Hippocampal formation (tissue), 2 donors: ENCODE results near the gene RNF17.

ENCODE experiments used
- DNase-seq, 2 donors: peaks; one replicate each; lab custom pipeline; 2025; lab: John Stamatoyannopoulos, UW

The RNF17 gene

DNA sequence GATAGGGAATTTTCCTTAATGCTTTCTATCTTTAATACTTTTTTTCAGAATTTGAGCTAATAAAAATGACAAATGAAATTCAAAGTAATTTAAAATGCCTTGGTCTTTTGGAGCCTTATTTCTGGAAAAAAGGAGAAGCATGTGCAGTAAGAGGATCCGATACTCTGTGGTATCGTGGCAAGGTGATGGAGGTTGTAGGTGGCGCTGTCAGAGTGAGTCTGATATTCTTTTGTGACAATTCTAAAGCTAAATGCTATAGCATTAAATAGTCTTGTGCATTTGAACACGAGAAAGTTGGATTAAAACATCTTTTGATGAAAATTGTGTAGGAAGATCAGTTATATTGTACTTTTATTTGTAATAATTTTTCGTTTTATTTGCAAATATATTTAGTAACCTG lies 95.0 kb downstream of the RNF17 start:
- no peak for DNase-seq

DNA sequence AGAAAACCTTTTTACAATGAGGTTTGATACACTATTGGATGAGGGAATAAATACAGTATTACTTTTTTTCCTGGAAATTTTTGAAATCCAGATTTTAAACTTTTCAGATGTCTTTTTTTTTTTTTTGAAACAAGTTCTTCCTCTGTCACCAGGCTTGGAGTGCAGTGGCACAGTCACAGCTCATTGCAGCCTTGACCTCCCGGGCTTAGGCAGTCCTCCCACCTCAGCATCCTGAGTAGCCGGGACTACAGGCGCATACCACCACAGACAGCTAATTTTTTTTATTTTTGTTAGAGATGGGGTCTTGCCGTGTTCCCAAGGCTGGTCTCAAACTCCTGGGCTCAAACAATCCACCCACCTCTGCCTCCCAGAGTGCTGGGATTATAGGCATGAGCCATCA lies 96.8 kb downstream of the RNF17 start:
- DNase-seq = no peak

DNA sequence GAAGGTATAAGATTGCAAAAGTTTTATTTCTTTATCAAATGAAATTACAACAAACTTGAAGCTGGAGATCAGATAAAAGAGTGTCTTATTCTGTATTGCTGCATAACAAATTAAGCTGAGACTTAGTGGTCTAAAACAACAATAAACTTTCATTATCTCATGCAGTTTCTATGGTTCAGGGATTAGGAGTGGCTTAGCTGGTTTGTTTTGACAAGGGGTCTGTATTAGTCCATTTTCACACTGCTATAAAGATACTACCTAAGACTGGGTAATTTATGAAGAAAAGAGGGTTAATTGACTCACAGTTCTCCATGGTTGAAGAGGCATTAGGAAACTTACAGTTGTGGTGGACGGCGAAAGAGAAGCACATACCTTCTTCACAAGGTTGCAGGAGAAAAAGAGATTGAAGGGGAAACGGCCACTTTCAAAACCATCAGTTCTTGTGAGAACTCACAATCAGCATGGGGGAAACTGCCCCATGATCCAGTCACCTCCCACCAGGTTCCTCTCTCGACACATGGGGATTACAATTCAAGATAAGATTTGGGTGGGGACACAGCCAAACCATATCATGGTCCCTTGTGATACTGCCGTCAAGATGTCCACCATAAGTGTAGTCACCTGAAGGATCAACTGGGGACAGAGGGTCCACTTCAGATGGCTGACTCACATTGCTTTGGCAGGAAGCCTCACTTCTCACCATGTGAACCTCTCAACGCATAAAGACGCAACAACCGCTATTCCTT lies 97.8 kb downstream of the RNF17 start:
- DNase-seq = no peak

DNA sequence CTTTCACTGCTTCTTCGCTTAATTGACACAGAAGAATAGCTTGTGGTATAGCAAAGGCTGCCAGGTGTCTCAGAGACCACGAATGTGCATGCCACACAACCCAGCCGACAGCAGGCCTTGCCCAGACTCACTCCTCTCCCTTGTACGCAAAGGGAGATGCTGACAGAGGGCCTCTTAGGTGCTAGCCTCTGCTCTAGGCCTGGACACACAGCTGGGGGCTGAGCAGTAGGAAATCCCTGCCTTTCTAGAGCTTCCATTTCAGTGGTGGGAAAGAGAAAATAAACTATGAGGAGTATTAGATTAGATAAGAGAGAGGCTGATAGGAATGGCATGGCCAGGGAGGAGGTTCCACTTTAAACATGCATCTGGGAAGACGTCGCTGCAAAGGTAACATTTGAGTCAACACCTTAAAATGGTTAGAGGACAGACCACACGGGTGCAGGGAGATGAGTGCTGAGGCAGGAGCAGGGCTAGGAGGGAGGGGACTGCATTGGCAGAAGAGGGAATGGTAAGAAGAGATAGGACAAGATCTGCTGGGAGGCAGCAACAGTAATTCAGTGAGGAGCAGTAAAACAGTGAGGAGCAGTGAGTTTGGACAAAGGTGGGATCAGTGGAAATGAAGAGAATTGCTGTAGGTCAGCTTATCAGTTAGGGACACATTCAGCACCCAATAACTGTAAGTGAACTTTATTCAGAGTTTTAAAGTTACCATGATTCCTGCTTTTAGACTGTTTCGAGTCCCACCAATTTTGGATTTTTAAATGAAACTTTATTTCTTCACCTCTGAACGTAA lies 100.0 kb downstream of the RNF17 start:
- no peak for DNase-seq

DNA sequence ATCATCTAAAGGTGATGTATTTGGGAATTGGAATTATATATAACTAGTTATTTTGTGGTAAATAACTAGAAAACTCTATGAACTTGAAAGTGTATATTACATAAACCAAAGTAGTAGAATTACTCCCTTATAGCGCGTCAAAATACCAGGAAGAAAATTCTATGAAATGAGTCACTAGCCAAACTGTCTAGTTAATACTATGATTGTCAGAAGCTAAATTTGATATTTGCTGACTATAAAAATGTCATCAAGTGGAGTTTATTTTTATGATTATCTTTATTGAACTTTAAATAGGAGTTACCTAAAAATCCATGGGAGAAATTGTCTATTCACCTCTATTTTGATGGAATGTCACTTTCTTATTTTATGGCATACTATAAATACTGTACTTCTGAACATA lies 100.6 kb downstream of the RNF17 start:
- no peak for DNase-seq

DNA sequence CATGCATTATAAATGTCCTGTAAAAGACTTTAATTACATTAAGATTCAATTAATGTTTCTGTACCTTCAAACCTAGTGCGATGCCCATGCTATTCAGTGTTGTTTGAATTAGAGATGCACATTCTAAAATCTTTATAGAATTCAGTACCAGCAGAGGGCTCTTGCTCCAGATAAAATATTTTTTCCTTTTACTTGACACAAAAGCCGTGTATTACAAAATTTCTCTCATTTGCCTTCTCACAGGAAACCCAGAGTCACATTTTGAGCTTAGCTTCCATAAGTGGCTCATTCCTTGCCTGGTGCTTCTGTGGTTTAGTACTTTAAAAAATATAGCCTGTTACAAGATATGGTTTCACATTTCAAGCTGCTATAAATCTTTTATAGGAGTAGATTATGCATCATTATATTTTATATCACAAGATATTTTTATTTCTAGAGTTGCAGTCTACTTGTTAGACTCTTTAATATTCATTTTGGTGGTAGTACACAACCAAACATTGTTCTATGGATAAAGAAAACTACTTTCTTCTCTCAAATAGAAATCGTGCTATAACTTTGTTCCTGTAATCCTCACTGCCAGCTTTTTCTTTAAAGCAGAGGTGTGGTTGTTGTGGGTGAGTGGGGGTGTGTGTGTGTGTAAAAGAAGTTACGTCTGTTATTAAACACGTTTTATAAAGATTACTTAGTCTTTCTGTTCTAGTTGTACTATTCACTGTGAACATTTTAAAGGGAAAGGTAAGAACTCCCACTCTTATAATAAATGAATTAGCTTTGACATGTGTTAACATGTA lies 101.4 kb downstream of the RNF17 start:
- peak in 1 of 2 donors; percentile 9 for DNase-seq

DNA sequence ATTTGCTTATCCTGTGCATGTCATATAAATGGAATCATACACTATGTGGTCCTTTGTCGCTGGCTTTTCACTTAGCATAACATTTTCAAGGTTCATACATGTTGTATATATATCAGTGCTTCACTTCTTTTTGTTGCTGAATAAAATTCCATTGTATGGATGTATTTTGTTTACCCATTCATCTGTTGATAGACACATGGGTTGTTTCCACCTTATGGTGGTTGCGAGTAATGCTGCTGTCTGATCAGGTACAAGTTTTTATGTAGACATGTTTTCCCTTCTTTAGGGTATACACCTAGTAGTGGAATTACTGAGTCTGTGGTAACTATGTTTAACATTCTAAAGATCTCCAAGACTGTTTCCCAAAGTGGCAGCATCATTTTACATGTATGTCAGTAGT lies 102.5 kb downstream of the RNF17 start:
- DNase-seq = no peak

DNA sequence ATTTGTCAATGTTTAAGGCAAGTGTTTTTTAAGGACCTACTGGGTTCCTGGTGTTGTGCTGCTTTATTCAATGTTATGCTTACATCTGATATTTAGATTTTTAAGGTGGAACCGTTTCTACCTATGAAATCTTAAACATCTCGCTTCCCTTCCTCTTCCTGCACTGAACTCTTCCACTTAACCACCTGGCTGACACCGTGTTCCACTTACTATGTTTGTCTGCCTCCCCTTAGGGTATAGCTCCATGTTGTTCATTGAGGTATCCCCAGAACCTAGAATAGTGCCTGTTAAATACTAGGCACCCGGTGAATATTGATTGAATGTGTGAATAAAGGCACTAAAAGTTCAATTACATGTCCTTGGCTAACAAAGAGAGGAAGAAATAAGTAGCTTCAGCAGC lies 104.9 kb downstream of the RNF17 start:
- no peak for DNase-seq

DNA sequence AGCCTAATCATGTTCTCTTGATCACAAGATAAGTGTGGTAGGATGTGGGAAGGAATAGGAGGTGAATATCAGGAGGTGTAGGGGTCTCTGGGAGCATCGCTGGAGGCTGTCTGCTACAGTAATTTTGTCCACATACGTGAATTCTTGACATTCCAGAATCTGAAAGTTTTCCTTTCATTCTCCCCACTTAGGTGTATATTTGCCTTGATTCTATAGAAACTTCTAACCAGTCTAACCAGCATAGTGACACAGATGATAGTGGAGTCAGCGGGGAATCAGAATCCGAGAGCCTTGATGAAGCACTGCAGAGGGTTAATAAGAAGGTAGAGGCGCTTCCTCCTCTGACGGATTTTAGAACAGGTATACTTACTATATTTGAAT lies 106.4 kb downstream of the RNF17 start:
- DNase-seq = no peak

DNA sequence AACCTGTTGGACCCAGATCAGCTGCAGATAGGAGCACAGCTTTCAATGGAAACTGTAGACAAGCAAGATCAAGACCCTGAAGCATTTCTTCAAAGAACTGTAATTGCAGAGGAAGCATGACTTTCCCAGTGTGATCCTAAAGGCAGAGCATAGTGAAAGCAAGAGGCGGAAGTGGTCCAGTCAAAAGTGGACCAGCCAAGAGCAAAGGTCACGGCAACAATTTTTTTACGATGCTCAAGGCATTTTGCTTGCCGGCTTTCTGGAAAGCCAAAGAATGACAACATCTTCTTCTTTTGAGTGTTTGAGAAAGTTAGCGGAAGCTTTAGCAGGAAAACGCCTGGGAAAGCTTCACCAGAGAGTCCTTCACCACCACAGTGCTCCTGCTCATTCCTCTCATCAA lies 111.6 kb downstream of the RNF17 start:
- DNase-seq = no peak

DNA sequence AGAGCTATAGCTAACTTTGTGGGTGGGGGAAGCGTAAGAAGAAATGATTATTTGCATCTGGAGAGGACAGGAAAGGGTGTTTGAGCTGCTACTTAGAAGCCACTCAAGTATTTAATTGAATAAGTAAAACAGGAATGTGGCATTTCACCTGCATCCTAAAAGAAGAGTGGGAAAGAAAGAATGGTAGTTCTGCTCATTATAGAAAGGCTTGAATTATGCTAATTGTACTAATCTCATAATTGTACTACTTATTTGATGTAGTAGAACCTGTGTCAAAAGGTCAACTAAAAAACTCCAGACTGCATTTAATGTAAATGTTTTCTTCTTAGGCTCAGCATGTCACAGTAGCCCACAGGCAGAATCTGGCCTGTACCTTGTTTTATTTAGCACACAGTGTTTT lies 113.6 kb downstream of the RNF17 start:
- DNase-seq = no peak

DNA sequence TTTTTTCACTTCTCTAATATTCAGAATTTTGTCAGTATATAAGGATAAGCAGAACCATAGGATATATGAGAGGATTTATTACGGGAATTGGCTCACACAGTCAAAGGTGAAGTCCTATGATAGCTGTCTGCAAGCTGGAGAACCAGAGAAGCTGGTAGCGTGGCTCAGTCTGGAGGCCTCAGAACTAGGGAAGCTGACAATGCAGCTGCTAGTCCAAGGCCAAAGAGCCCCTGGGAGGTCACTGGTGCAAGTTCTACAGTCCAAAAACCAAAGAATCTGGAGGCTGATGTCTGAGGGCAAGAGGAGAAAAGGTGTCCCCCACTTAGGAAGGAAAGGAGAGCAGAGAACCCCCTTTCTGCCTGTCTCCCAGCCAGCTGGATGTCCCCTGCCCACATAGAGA lies 114.4 kb downstream of the RNF17 start:
- no peak for DNase-seq

DNA sequence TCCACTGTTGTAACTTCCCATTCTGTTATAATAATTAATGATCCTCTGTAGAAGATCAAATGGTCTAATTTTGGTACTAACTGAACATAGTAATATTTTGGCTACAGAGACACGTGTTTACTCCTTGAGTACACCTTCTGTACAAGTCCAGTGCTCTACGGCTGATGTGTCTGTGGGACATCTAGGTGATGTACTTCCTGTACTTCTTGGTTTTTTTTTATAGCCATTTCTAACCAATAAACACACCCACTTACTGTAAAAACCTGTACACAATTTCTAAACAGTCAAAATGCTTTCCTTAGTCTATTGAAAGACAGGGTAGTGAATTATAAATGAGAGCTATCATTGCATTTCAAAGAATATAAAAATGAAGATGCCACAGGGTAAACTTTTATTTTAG lies 118.7 kb downstream of the RNF17 start:
- no peak for DNase-seq

DNA sequence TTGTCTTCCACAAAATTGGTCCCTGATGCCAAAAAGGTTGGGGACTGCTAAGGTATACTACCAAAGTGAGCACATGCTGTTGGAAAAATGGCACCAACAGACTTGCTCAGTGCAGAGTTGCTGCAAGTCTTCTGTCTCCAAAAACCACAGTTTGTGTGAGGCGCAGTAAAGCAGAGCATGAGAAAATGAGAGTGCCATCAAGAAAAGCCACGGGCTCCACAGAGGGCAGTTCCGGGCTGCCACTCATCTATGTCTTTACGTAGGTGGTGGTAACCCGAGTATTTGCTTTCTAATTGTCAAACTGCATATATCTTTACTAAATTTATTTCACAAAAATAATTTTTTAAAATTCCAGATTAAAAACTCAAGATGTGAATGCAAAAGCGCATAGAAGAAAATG lies 123.8 kb downstream of the RNF17 start:
- DNase-seq = no peak

DNA sequence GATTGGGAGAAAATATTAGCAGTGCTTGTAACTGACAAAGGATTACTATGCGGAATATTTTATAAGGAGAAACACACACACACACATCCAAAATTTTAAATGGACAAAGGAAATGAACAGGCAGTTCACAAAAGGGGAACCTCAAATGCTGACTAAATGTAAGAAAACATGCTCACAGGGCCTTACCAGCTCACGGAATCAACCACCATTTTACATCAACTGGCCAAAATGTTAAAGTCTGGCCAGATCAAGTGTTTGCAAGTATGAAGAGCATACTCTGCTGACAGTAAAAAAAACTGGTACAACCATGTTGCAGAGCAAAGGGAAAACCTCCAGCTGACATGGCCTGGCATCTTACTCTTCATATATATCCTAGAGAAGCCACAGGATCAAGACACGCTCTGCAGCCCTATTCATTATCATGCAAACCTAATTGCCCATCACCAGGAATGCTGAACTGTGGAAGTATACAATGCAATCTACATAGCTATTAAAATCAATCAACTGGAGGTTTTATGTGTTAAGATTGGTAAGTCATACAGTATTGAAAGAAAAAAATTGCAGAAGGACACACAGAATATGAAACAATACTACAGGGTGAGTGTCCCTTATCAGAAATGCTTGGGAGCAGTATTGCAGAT lies 124.4 kb downstream of the RNF17 start:
- no peak for DNase-seq

DNA sequence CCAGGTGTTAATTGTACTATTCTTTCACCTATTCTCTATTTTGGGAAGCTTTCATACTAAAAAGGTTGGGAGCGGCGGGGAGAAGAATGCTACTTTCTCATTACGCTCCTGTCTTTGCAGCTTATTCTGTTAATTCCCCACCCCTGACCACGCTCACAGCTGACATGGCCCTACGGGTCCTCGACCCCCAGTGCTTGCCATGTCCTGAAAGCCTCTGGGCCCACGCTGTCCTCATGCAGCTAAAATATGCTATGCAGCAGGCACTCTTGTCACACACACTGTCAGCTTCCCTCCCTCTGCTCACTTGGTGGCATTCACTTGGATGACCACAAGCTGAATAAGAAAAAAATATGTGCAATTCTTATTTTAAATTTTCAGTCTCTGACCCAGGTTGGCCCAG lies 126.3 kb downstream of the RNF17 start:
- DNase-seq = no peak

DNA sequence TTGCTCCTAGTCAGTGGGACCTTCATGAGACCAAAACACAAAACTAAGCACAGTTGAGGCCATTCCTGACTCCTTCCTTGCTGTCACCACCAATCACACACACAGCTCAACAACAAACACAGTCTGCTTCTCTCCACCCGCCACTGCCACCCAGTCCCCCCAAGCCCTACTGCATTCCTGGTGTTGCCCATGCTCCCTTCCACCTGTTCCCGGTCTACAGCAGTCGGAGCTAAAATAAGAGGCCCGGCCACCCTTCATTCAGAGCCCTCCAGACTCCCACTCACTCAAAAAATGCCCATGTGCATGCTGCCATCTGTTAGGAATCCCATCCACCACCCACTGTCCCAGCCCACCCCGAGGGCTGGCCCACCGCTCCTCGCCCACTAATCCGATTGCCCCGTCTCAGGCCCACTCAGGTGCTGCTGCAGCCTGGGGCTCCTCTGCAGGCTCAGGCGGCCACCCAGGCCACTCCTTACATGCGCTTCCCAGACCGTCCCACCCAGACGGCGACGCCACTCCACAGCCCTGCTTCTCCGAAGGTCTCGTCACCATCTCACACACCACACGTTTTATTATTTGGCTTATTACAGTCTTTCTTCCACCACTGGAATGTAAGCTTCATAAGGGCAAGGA lies 127.6 kb downstream of the RNF17 start:
- no peak for DNase-seq

DNA sequence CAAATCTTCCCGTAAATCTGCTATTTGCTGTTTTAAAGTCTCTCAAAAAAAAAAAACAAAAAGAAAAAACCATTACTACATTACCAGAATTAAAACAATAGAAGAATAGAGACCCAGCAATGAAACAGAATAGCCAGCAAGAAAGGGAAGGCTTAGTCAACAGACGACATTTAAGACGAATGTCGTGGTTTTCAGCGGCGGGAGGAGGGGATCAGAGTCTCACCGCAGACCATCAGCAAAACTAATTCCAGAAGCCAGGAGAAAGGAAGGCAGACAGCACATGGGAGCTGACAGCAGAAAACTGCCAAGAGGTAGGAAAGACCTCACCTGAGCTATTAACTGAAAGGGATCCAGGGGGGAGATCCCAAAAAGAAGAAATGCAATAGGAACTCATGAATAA lies 128.9 kb downstream of the RNF17 start:
- no peak for DNase-seq

DNA sequence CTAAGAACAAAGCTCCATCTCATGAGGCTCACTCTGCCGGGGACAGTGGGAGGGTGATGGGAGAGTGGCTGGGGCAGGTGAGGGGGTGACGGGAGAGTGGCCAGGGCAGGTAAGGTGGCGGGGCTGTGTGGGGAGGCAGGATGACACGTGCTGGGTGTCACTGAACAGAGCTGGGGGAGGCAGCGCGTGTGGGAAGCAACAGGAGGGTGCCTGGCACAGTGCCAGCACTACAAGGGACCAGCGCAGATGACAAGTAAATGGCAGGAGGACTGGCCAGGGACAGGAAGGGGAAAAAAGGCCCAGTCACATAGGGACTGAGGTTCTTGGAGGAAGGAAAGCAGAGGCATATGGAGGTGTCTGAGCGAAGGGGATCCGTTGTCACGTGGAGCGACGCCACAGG lies 129.9 kb downstream of the RNF17 start:
- DNase-seq = no peak

DNA sequence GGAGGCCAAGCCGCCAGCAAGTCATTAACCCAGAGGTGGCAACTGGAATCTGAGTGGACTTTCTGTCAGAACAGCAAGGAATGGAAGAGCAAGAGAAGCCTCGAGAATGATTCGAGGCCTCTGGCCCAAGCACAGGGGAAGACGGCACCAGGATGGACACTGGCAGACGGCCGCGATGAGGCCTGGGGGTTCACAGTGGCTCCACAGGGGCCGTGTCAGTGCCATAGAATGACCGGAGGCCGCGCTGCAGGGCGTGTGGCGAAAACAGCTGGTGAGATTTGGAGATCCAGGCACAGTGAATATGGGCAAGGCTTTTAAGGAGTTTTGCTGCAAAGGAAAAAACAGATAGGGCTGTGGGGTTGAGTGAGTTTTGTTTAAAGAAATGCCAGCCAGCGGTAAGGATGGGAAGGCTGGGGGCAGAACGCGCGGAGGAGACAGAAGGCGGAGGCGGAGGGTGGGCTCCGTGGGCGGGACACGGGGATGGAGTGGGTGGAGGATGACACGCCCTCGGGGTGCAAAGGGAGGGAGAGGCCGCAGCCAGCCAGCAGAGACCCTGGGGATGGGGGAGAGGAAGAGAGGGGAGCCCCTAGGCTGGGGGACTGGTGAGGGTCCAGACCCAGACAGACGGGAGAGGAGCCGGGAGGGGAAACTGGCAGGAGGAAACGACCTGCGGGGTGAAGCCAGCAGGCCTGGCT lies 130.5 kb downstream of the RNF17 start:
- no peak for DNase-seq

DNA sequence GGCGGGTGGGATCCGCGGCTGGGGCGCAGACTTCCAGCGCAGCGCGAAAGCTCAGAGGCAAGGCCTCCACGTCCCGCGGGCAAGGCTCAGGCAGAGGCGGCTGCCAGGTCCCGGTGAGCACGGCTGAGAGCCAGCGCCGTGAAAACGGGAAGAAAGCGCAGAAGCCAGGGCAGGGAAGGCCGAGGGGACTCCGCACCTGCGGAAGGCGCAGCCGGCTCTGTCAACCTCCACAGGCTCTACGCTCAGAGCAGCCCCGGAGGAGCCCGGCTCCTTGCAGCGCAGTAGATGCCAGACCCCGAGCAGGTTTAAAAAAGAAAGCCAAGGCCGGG lies 131.0 kb downstream of the RNF17 start:
- DNase-seq = no peak
